HAP-1 (cell line): ENCODE data around the gene SNAI1.

Source experiments
- DNase-seq, 2 experiments: peaks; one replicate each; pipeline ENCODE4 v3.0.0-alpha.2; 2016 to 2020; ENCODE audit warnings: low spot score in 2 of 2
- H3K27me3 ChIP-seq: fragments of 250-450 bp; sonication (Bioruptor Pico); 2 replicates; pipeline ENCODE4 v1.5.1; 2020; ENCODE audit warnings: low read depth, mild to moderate bottlenecking, moderate library complexity
- H3K36me3 ChIP-seq: fragments of 250-450 bp; sonication (Bioruptor Pico); replicated peaks from 2 replicates; pipeline ENCODE4 v1.5.1; 2020; ENCODE audit warnings: mild to moderate bottlenecking
- H3K4me1 ChIP-seq: fragments of 250-450 bp; sonication (Bioruptor Pico); 2 replicates; pipeline ENCODE4 v1.5.1; 2020; ENCODE audit warnings: mild to moderate bottlenecking
- H3K4me3 ChIP-seq: fragments of 250-450 bp; sonication (Bioruptor Pico); 2 replicates; pipeline ENCODE4 v1.5.1; 2020; ENCODE audit warnings: mild to moderate bottlenecking, moderate library complexity
- H3K9me3 ChIP-seq: fragments of 250-450 bp; sonication (Bioruptor Pico); 2 replicates; pipeline ENCODE4 v1.5.1; 2020; ENCODE audit warnings: mild to moderate bottlenecking, moderate library complexity
- in situ Hi-C: fragments of 300-500 bp; cut with MboI; formaldehyde crosslinking; loops from 3 replicates; pipeline ENCODE4 v1.14.3; 2020; ENCODE audit warnings: low sequenced_read_pairs, inconsistent platforms, mixed read lengths

SNAI1 gene

GRCh38 chr20:50032955-50033666, 50.3 kb downstream of the SNAI1 start:
- DNase-seq, result no peak
- no peaks in the 10 kb centered on the region for H3K9me3 ChIP-seq
- in situ Hi-C loops, result no loop called here
- H3K4me1 ChIP-seq, result no peaks in the 10 kb centered on the region
- no peak overlapping the region for H3K4me3 ChIP-seq
- H3K36me3 ChIP-seq, result no peaks in the 10 kb centered on the region
- no peaks in the 10 kb centered on the region for H3K27me3 ChIP-seq

GRCh38 chr20:50034567-50035180, 51.9 kb downstream of the SNAI1 start:
- Histone ChIP-seq H3K36me3 (no peaks in the 10 kb centered on the region), H3K4me3 (no peak overlapping the region), H3K4me1 (no peaks in the 10 kb centered on the region), H3K9me3 (no peaks in the 10 kb centered on the region), H3K27me3 (no peaks in the 10 kb centered on the region)
- in situ Hi-C loops, result no loop called here
- no peak for DNase-seq

- in situ Hi-C loops, result no loop called here
- H3K9me3 ChIP-seq, result no peaks in the 10 kb centered on the region
- H3K4me1 ChIP-seq, result no peaks in the 10 kb centered on the region
- H3K36me3 ChIP-seq, result no peaks in the 10 kb centered on the region
- DNase-seq, result no peak
- no peak overlapping the region for H3K4me3 ChIP-seq
- no peaks in the 10 kb centered on the region for H3K27me3 ChIP-seq
Measured at GRCh38 chr20:50036703-50037102, 53.9 kb downstream of the SNAI1 start.

GRCh38 chr20:50037123-50037522, 54.3 kb downstream of the SNAI1 start:
- no peaks in the 10 kb centered on the region for H3K36me3 ChIP-seq
- H3K27me3 ChIP-seq, result no peaks in the 10 kb centered on the region
- DNase-seq, result no peak
- no peak overlapping the region for H3K4me3 ChIP-seq
- no peaks in the 10 kb centered on the region for H3K9me3 ChIP-seq
- no peaks in the 10 kb centered on the region for H3K4me1 ChIP-seq
- in situ Hi-C loops, result no loop called here

- no peaks in the 10 kb centered on the region for H3K27me3 ChIP-seq
- H3K4me1 ChIP-seq, result no peaks in the 10 kb centered on the region
- no peaks in the 10 kb centered on the region for H3K9me3 ChIP-seq
- in situ Hi-C loops, result no loop called here
- H3K36me3 ChIP-seq, result no peaks in the 10 kb centered on the region
- DNase-seq, result no peak
- H3K4me3 ChIP-seq, result no peak overlapping the region
Measured at GRCh38 chr20:50037575-50037974, 54.8 kb downstream of the SNAI1 start.

- H3K36me3 ChIP-seq, result no peaks in the 10 kb centered on the region
- in situ Hi-C loops, result no loop called here
Measured at GRCh38 chr20:50038169-50038568, 55.4 kb downstream of the SNAI1 start.

More at GRCh38 chr20:50038169-50038568, 55.4 kb downstream of the SNAI1 start:
- no peak overlapping the region for H3K4me3 ChIP-seq
- DNase-seq, result no peak
- H3K4me1 ChIP-seq, result no peaks in the 10 kb centered on the region
- no peaks in the 10 kb centered on the region for H3K9me3 ChIP-seq
- no peaks in the 10 kb centered on the region for H3K27me3 ChIP-seq
